Stomach smooth muscle (tissue), 2 donors: ENCODE data around the gene ZFYVE28.

Experiments
- H3K27ac ChIP-seq: one replicate; pipeline ENCODE4 v1.7.0; 2013; ENCODE audit warnings: mild to moderate bottlenecking, low read length, inconsistent platforms
- H3K27me3 ChIP-seq, 2 donors: one replicate each; pipeline ENCODE4 v1.7.0; 2013; ENCODE audit warnings: low read length in 2 of 2; ENCODE audit not compliant: insufficient read depth in 2 of 2, control insufficient read depth in 1 of 2
- H3K36me3 ChIP-seq, 2 donors: one replicate each; pipeline ENCODE4 v1.7.0; 2013; ENCODE audit warnings: low read length in 2 of 2; ENCODE audit not compliant: control insufficient read depth in 2 of 2, insufficient read depth in 2 of 2
- H3K4me1 ChIP-seq: one replicate; pipeline ENCODE4 v1.7.0; 2013; ENCODE audit warnings: low read length; ENCODE audit not compliant: control insufficient read depth, insufficient read depth
- H3K4me3 ChIP-seq, 2 donors: one replicate each; pipeline ENCODE4 v1.7.0; 2013; ENCODE audit warnings: low read length in 2 of 2
- H3K9ac ChIP-seq, 2 donors: one replicate each; pipeline ENCODE4 v1.7.0; 2013; ENCODE audit warnings: low read length in 2 of 2, mild to moderate bottlenecking in 1 of 2
- H3K9me3 ChIP-seq, 2 donors: one replicate each; pipeline ENCODE4 v1.7.0; 2013; ENCODE audit warnings: low read length in 2 of 2; ENCODE audit not compliant: control insufficient read depth in 2 of 2
- donor health status: healthy.
- donor health status: Pancreatic carcinoma.

Gene ZFYVE28

DNA sequence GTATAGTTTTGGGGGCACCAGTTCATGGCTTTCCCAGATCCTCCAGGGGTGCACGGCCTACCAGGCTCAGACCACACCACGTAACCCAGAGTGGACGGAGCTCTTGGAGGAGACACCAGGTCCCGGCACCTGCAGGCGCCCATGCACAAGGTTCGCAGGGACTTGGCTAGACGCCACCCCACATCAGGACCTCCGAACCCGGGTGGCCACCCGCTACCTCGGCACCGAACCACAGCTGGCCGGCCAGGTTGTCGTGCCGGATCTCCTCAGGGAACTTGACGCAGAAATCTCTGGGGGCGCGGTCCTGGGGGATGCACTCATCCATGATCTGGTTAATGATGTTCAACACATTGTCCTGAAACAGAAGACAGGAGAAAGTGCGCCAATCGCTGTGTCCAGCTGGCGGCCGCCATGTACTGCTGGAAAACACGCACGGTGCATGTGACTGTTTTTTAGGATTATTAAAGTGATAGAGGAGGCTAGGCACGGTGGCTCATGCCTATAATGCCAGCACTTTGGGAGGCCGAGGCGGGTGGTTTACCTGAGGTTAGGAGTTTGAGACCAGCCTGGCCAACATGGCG, 77.1 kb downstream of the ZFYVE28 start:
- H3K4me1 ChIP-seq = no peaks in the 10 kb centered on the region
- no peak overlapping the region for H3K9ac ChIP-seq
- peaks cover 0 to 2% of the 10 kb centered on the region in 2 donors for H3K36me3 ChIP-seq
- H3K27ac ChIP-seq = no peak overlapping the region
- no peaks in the 10 kb centered on the region for H3K9me3 ChIP-seq
- H3K27me3 ChIP-seq = no peaks in the 10 kb centered on the region
- H3K4me3 ChIP-seq = no peak overlapping the region

DNA sequence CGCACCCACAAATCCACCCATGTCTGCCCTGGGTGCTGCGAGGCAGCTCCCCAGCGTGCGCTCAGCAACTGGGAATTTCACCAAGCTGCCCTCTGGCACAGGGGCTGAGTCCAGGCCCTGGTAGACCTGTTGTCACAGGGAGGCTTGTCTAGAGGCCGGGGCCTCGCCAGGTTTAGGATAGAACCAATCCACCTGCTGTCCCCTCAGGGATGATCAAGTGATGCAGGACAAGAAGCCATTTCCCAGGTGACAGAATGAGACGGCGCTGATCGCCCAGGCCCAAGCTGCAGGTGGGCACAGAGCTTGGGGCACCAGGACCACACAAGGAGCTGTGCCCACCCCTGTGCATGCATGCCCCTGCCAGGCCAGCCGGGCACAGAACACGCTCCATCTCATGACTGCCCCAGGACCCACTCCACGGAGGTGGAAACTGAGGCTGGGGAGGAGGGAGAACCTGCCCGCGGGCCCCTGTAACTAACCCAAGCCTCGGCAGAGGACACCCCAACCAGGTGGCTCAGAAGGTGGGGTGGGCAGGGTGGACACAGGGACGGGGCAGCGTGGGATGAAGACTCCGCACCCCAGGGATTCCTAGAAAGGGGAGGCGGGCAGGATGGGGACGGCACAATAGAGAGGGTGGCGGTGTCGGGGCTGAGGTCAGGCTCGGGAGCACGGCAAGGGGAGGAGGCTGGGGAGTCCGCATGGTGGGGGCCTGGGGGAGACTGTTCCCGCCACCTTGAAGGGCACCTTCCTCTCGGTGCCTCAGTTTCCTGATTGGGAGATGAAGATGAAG, 78.0 kb downstream of the ZFYVE28 start:
- Histone ChIP-seq H3K9ac (no peak overlapping the region), H3K4me1 (no peaks in the 10 kb centered on the region), H3K36me3 (peaks cover 0 to 3% of the 10 kb centered on the region in 2 donors), H3K4me3 (no peak overlapping the region), H3K9me3 (no peaks in the 10 kb centered on the region), H3K27ac (no peak overlapping the region), H3K27me3 (no peaks in the 10 kb centered on the region)

DNA sequence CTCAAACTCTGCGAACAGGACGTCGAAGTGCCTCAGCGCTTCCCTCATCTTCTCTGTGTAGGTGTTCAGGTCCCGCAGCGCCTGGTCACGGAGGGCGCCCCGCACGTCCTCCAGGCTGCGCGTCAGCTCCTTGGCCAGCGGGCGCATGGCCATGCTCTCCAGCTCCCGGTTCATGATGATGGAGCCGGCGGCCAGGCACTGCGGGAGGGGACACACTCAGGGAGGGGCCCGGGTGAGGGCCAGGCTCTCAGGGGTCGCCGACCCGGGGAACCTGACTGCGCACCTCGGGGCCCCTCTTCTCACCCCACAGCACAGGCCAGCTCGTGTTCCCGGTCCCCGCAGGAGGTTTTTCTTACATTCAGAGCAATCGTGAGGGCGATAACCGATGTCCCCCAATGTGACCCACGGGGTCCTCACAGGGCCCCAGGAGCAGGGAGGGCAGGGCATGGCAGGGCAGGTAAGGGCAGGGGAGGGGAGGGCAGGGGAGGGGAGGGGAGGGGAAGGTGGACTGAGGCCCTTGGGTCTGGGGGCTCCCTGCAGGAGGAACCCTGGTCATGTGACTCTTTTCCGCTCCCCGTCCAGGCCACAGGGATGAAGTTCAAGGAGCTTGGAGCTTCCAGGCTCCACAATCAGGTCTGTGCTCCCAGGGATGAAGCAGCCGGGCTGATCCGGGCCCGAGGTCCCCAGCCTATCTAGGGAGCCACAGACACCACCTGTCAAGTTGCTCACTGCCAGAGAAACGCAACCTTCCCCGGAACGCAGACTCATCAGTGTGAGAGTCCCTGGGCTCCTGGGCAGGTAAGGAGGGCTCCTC, 78.8 kb downstream of the ZFYVE28 start:
- Histone ChIP-seq H3K36me3 (peaks cover 0 to 3% of the 10 kb centered on the region in 2 donors), H3K9me3 (no peaks in the 10 kb centered on the region), H3K27ac (no peak overlapping the region), H3K4me1 (no peaks in the 10 kb centered on the region), H3K9ac (no peak overlapping the region), H3K27me3 (no peaks in the 10 kb centered on the region), H3K4me3 (no peak overlapping the region)

DNA sequence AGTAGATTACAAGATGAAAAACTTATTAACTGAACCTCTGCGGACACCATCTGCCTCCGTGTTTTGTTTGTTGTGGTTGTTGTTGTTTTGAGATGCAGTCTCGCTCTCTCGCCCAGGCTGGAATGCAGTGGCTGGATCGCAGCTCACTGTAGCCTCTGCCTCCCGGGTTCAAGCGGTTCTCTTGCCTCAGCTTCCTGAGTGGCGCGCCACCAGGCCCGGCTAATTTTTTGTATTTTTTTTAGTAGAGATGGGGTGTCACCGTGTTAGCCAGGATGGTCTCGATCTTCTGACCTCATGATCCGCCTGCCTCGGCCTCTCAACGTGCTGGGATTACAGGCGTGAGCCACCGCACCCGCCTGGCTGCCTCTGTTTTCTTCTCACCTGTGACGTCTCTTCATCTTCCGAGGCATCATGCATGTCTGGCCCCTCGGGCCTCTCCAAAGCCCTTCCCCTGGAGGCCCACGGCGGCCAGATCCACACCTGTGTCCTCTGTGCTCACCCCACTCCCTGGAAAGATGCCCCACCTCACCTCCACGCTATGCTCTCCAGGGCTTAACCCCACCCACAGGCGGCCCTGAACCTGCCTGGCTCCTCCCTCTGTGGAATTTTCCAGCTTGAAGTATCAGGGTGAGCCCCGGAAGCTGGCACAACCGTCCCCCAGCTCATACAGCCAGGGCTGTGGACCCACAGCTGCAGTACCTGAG, 79.5 kb downstream of the ZFYVE28 start:
- H3K9ac ChIP-seq = no peak overlapping the region
- H3K27ac ChIP-seq = no peak overlapping the region
- peaks cover 0 to 3% of the 10 kb centered on the region in 2 donors for H3K36me3 ChIP-seq
- H3K4me1 ChIP-seq = no peaks in the 10 kb centered on the region
- H3K27me3 ChIP-seq = no peaks in the 10 kb centered on the region
- H3K9me3 ChIP-seq = no peaks in the 10 kb centered on the region
- H3K4me3 ChIP-seq = no peak overlapping the region

DNA sequence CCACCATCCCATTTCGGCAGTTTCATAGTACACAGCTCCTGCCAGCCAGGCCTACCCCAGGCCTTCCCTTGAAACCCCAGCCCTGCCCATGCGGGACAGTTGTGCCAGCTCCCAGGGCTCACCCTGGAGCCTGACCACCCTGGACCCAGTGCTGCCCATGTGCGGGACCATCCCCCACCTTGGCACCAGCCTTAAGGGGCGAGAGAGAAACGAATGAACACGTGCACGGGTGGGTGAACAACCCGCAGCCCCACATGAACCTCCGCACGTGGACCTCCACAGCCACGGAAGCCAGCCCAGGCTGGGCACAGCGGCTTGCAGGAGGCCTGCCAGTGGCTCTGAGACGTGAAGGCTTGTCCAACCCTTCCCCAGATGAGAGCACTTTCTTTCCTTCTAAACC, 80.5 kb downstream of the ZFYVE28 start:
- H3K4me1 ChIP-seq = no peaks in the 10 kb centered on the region
- H3K36me3 ChIP-seq = peaks cover 0 to 3% of the 10 kb centered on the region in 2 donors
- H3K9me3 ChIP-seq = no peaks in the 10 kb centered on the region
- no peak overlapping the region for H3K4me3 ChIP-seq
- no peak overlapping the region for H3K9ac ChIP-seq
- no peak overlapping the region for H3K27ac ChIP-seq
- no peaks in the 10 kb centered on the region for H3K27me3 ChIP-seq

DNA sequence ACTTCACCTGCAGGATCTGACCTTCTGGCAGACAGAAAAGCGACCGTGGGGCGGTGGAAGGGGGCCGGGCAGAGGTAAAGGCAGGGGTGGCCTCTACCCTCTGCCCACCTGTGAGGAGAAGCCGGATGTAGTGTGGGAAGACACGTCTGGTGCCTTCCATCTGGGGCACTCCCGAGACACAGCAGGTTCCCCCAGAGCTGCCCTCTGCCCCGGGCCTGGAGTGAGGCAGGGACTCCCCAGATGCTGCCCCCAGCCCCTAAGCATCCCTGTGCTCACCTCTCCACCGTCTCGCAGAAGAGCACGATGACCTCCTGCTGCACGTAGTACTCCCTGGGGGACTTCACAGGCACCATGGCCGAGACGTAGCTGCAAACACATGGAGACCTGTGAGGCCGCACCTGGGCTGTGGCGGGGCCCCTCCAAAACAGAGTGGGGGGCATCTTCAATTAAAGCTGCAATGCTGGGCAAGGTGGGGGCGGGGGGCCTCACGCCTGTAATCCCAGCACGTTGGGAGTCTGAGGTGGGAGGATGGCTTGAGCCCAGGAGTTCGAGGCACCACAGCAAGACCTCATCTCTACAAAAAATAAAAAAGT, 81.2 kb downstream of the ZFYVE28 start:
- Histone ChIP-seq H3K4me1 (no peaks in the 10 kb centered on the region), H3K4me3 (no peak overlapping the region), H3K27me3 (no peaks in the 10 kb centered on the region), H3K27ac (no peak overlapping the region), H3K36me3 (peaks cover 0 to 3% of the 10 kb centered on the region in 2 donors), H3K9me3 (no peaks in the 10 kb centered on the region), H3K9ac (no peak overlapping the region)

DNA sequence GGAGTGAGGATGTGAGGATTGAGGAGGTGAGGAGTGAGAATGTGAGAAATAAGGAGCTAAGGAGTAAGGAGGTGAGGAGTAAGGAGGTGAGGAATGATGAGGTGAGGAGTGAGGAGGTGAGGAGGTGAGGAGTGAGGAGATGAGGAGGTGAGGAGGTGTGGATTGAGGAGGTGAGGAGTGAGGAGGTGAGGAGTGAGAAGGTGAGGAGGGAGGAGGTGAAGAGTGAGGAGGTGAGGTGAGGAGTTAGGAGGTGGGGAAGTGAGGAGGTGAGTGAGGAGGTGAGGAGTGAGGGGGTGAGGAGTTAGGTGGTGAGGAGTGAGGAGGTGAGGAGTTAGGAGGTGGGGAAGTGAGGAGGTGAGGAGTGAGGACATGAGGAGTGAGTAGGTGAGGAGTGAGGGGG, 81.8 kb downstream of the ZFYVE28 start:
- no peaks in the 10 kb centered on the region for H3K9me3 ChIP-seq
- no peaks in the 10 kb centered on the region for H3K4me1 ChIP-seq
- H3K9ac ChIP-seq = no peak overlapping the region
- no peak overlapping the region for H3K4me3 ChIP-seq
- H3K36me3 ChIP-seq = peaks cover 0 to 3% of the 10 kb centered on the region in 2 donors
- no peaks in the 10 kb centered on the region for H3K27me3 ChIP-seq
- no peak overlapping the region for H3K27ac ChIP-seq

DNA sequence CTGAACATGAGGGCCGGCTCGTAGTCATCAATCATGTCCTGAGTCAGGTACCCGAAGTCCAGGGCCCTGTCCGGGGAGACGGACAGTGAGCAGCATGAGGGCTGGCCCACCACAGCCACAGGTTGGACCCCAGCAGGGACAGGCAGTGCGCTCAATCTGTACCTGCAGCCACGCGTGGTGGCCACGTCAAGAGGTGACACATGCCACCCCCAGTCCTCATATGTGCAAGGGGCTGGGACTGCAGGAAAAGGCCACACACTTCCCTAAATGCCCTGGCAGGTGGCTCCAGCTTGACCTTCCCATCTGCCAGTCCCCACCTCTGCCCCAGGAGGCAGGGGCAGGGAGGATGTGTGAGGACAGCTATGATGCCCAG, 82.7 kb downstream of the ZFYVE28 start:
- no peak overlapping the region for H3K9ac ChIP-seq
- no peaks in the 10 kb centered on the region for H3K9me3 ChIP-seq
- no peak overlapping the region for H3K4me3 ChIP-seq
- peaks cover 0 to 3% of the 10 kb centered on the region in 2 donors for H3K36me3 ChIP-seq
- H3K27ac ChIP-seq = no peak overlapping the region
- H3K4me1 ChIP-seq = no peaks in the 10 kb centered on the region
- no peaks in the 10 kb centered on the region for H3K27me3 ChIP-seq

DNA sequence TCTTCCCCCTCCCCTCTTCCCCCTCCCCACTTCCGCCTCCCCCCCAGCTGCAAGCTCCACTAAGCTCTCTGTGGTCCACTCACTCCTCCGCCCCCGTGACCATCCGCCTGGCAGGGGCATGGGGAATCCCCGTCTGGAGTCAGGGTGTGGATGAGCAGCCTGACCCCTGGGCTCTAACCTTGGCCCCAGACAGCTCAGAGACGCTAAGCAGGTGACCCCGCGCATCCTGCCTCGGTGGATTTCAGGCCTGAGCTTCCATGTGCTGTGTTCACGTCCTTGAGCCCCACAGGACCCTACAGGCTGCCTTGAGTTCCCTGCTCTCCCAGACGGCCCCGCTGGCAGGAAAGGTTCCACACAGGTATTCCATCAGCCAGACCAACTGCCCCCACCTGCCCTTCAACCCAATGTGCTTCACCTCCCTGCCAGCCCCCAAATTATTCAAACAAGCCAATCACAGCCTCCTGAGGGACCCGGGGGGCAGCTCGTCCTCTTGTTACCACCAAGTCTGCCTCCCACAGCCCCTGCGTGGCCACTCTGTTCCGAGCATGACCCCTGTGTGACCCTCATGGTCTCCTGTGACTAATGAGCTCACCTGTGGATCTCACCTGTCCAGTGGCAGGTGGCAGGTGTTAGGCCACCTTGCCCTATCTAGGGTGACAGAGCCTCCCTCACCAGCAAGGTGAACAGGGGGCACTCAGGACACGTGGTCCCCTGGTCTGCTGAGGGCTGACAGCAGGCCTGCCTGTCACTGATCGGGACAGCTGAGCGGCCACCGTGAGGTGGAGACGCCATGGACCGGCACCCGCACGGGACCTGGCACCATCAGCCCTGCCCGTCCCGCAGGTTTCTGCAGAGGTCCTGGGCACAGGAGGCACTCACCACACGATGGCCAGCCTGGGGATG, 83.4 kb downstream of the ZFYVE28 start:
- Histone ChIP-seq H3K9me3 (no peaks in the 10 kb centered on the region), H3K4me1 (no peaks in the 10 kb centered on the region), H3K36me3 (peaks cover 0 to 3% of the 10 kb centered on the region in 2 donors), H3K4me3 (no peak overlapping the region), H3K27ac (no peak overlapping the region), H3K9ac (no peak overlapping the region), H3K27me3 (no peaks in the 10 kb centered on the region)
